Activated CD8-positive, alpha-beta memory T cell treated with anti-CD3 and anti-CD28 coated beads, Interleukin-2, amount 50 U/mL, for 24 hours (primary cell): ENCODE results near the gene HOXC6.

ENCODE experiments used
- DNase-seq: peaks from one replicate; pipeline ENCODE4 v3.0.0-alpha.2; 2020; ENCODE audit errors: extremely low read depth

Gene HOXC6

GRCh38 chr12:54029529-54030441, 1.5 kb downstream of the HOXC6 start:
- DNase-seq = no peak

GRCh38 chr12:54030442-54030801, 2.2 kb downstream of the HOXC6 start:
- DNase-seq = no peak

GRCh38 chr12:54030889-54031471, 2.7 kb downstream of the HOXC6 start:
- no peak for DNase-seq

- no peak for DNase-seq
Observed at GRCh38 chr12:54031480-54031879, 3.2 kb downstream of the HOXC6 start.

- no peak for DNase-seq
Observed at GRCh38 chr12:54032086-54032619, 3.9 kb downstream of the HOXC6 start.

- no peak for DNase-seq
Observed at GRCh38 chr12:54032627-54033100, 4.4 kb downstream of the HOXC6 start, which contains the start of gene HOXC5. Gene HOXC5 (plus strand): TSS chr12:54033050. CDS start chr12:54033123, 73 bp downstream.

GRCh38 chr12:54033106-54033979, 5.1 kb downstream of the HOXC6 start:
- DNase-seq = no peak

- no peak for DNase-seq
Observed at GRCh38 chr12:54033980-54034784, 5.9 kb downstream of the HOXC6 start.

- no peak for DNase-seq
Observed at GRCh38 chr12:54034785-54035310, 6.6 kb downstream of the HOXC6 start.

GRCh38 chr12:54035568-54036264, 7.5 kb downstream of the HOXC6 start:
- DNase-seq = no peak

- DNase-seq = no peak
Observed at GRCh38 chr12:54036620-54037359, 8.6 kb downstream of the HOXC6 start.

GRCh38 chr12:54037360-54038283, 9.4 kb downstream of the HOXC6 start:
- no peak for DNase-seq

GRCh38 chr12:54038284-54038870, 10.1 kb downstream of the HOXC6 start:
- DNase-seq = no peak

- DNase-seq = no peak
Observed at GRCh38 chr12:54038871-54039414, 10.7 kb downstream of the HOXC6 start.

- no peak for DNase-seq
Observed at GRCh38 chr12:54039417-54040147, 11.3 kb downstream of the HOXC6 start.

GRCh38 chr12:54040148-54040494, 11.9 kb downstream of the HOXC6 start:
- no peak for DNase-seq

- DNase-seq = no peak
Observed at GRCh38 chr12:54040648-54041047, 12.4 kb downstream of the HOXC6 start.
